Measurements from ENCODE around the gene USP34.
"Not testable (repeated sequence)": the region's sequence is repeated elsewhere in the genome, so short reads cannot be mapped to it uniquely, and the experiment has no call there.

USP34 gene

DNA sequence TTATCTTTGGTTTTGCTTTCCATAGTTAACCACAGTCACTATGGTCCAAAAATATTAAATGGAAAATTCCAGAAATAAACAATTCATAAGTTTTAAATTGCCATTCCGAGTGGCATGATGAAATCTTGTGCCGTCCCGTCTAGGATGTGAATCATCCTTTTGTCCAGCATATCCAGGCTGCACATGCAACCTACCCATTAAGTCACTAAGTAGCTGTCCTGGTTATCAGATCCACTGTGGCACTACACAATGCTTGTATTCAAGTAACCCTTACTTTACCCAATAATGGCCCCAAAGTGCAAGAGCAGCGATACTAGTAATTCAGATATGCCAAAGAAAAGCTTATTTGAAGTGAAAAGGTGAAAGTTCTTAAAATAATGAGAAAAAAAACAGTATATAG lies 10.7 kb downstream of the USP34 start:
- TF ChIP-seq, protein P1, sequence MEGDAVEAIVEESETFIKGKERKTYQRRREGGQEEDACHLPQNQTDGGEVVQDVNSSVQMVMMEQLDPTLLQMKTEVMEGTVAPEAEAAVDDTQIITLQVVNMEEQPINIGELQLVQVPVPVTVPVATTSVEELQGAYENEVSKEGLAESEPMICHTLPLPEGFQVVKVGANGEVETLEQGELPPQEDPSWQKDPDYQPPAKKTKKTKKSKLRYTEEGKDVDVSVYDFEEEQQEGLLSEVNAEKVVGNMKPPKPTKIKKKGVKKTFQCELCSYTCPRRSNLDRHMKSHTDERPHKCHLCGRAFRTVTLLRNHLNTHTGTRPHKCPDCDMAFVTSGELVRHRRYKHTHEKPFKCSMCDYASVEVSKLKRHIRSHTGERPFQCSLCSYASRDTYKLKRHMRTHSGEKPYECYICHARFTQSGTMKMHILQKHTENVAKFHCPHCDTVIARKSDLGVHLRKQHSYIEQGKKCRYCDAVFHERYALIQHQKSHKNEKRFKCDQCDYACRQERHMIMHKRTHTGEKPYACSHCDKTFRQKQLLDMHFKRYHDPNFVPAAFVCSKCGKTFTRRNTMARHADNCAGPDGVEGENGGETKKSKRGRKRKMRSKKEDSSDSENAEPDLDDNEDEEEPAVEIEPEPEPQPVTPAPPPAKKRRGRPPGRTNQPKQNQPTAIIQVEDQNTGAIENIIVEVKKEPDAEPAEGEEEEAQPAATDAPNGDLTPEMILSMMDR (IDR thresholded peaks at IDR 0.05; ENCODE audit: extremely low read depth, insufficient read depth, missing control alignments), result no peak
- in situ Hi-C loops (cut with MboI; ENCODE audit: low pct_unique_long_range_greater_than_20kb, low sequenced_read_pairs, unreplicated experiment), result no loop called here
- DNase-seq (ENCODE audit: low spot score), result no peak

DNA sequence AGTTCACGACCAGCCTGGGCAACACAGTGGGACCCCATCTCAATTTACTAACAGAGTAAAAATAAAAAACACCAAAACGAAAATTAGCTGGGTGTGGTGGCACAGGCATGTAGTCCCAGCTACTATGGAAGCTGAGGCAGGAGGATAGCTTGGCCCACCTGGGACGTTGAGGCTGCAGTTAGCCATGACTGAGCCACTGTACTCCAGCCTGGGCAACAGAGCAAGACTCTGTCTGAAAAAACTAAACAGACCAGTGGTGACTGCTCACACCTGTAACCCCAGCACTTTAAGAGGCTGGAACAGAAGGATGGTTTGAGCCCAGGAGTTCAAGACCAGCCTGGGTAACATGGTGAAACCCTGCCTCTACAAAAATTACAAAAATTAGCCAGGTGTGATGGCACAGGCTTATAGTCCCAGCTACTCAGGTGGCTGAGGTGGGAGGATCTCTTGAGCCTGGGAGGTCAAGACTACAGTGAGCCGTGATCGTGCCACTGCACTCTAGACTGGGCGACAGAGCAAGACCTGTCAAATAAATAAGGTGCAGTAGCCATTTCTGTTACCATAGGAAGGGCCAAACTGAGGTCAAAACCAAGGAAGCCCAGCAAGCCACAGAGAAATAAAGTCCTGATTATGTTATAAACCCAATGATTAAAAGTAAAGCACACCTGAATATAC lies 14.0 kb downstream of the USP34 start:
- TF ChIP-seq, protein P1 (IDR thresholded peaks at IDR 0.05; ENCODE audit: extremely low read depth, insufficient read depth, missing control alignments), result no peak

DNA sequence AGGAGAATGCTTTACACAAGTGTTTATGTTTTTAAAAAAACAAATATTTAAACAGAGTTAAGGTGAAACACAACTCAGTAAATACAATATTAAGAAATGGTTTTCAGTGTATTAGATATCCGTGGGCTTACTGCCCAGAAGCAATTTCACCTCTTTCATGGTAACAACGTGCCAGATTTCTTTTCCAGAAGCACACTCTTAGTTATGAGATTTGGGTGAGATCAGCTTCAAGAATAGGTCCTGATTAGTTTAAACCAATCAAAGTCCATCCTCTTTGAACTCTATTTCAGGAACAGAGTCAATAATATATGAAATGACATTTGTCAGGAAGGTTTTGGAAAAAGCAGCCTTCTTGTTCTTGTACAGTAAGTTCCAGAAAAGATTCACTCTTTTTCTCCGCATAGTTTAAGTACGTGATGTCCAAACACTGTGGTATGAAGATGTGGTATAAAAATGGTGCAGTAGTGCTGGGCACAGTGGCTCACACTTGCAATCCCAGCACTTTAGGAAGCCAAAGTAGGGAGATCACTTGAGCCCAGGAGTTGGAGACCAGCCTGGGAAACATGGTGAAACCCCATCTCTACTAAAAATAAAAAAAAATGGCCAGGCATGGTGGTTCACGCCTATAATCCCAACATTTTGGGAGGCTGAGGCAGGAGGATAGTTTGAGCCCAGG lies 14.7 kb downstream of the USP34 start:
- in situ Hi-C loops (cut with MboI; ENCODE audit: low pct_unique_long_range_greater_than_20kb, low sequenced_read_pairs, unreplicated experiment), result no loop called here
- no peak for DNase-seq (ENCODE audit: low spot score)
- TF ChIP-seq, protein P1 (IDR thresholded peaks at IDR 0.05; ENCODE audit: extremely low read depth, insufficient read depth, missing control alignments), result no peak

More for the DNA sequence above, 14.0 kb downstream of the USP34 start:
- in situ Hi-C loops (cut with MboI; ENCODE audit: low pct_unique_long_range_greater_than_20kb, low sequenced_read_pairs, unreplicated experiment), result no loop called here
- no peak for DNase-seq (ENCODE audit: low spot score)

DNA sequence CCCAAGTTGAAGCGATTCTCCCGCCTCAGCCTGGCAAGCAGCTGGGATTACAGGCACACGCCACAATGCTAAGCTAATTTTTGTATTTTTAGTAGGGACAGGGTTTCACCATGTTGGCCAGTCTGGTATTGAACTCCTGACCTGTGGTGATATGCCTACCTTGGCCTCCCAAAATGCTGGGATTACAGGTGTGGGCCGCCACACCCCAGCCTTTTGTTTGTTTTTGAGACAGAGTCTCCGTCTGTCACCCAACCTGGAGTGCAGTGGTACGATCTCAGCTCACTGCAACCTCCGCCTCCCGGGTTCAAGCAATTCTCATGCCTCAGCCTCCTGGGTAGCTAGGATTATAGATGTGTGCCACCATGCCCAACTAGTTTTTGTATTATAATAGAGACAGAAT lies 15.9 kb downstream of the USP34 start:
- in situ Hi-C loops (cut with MboI; ENCODE audit: low pct_unique_long_range_greater_than_20kb, low sequenced_read_pairs, unreplicated experiment); DNase-seq (ENCODE audit: low spot score): not testable (repeated sequence)

DNA sequence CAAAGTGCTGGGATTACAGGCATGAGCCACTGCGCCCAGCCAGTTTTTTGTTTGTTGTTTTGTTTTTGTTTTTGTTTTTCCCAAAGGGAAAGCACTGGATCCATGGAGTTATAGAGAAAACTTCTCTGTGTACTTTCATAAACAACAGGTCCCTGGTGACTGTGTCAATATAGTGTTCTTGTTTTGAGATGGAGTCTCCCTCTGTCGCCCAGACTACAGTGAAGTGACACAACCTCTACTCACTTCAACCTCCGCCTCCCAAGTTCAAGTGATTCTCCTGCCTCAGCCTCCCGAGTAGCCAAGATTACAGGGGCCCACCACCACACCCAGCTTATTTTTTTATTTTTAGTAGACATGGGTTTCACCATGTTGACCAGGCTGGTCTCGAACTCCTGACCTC lies 16.5 kb downstream of the USP34 start:
- no peak for DNase-seq (ENCODE audit: low spot score)
- TF ChIP-seq, protein P1 (IDR thresholded peaks at IDR 0.05; ENCODE audit: extremely low read depth, insufficient read depth, missing control alignments), result no peak
- in situ Hi-C loops (cut with MboI; ENCODE audit: low pct_unique_long_range_greater_than_20kb, low sequenced_read_pairs, unreplicated experiment), result no loop called here

DNA sequence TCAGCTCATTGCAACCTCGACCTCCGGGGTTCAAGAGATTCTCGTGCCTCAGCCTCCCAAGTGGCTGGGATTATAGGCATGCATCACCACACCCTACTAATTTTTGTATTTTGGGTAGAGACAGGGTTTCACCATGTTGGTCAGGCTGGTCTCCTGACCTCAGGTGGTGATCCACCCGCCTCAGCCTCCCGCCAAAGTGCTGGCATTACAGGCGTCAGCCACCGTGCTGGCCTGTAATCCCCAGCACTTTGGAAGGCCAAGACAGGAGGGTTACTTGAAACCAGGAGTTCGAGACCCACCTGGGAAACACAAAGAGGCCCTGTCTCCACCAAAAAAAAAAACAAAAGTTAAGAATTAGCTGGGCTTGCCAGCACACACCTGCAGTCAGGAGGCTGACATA lies 18.5 kb downstream of the USP34 start:
- DNase-seq (ENCODE audit: low spot score), result no peak
- in situ Hi-C loops (cut with MboI; ENCODE audit: low pct_unique_long_range_greater_than_20kb, low sequenced_read_pairs, unreplicated experiment), result no loop called here
- TF ChIP-seq, protein P1 (IDR thresholded peaks at IDR 0.05; ENCODE audit: extremely low read depth, insufficient read depth, missing control alignments), result no peak

DNA sequence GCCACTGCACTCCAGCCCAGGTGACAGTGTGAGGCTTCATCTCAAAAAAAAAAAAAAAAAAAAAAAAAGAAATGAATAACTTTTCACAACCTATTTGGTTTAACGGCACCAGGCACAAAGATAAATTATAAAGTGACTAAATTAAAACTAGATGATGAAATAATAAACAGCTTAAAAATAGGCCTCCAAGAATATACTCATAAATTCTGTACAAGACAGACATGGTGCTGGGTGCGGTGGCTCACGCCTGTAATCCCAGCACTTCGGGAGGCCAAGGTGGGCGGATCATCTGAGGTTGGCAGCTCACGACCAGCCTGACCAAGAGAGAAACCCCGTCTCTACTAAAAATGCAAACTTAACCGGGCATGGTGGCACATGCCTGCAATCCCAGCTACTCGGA lies 19.7 kb downstream of the USP34 start:
- DNase-seq (ENCODE audit: low spot score), result no peak
- TF ChIP-seq, protein P1 (IDR thresholded peaks at IDR 0.05; ENCODE audit: extremely low read depth, insufficient read depth, missing control alignments), result no peak
- in situ Hi-C loops (cut with MboI; ENCODE audit: low pct_unique_long_range_greater_than_20kb, low sequenced_read_pairs, unreplicated experiment), result no loop called here

Measured in GM13977 (cell line).